HEK293T (cell line): ENCODE results near the gene PTPRZ1.

ENCODE experiments used
- CTCF ChIA-PET: fragments of 350-600 bp; formaldehyde crosslinking; extraction: SDS; loops from one replicate; lab custom pipeline; 2021; ENCODE audit warnings: antibody characterized with exemption, inconsistent platforms; lab: Yijun Ruan, JAX
- POLR2A ChIA-PET: fragments of 350-600 bp; formaldehyde crosslinking; extraction: SDS; loops from one replicate; lab custom pipeline; 2020; ENCODE audit warnings: antibody characterized with exemption, inconsistent platforms; lab: Yijun Ruan, JAX
- DNase-seq: peaks from one replicate; pipeline ENCODE4 v3.0.0; 2012; ENCODE audit warnings: mixed read lengths; ENCODE audit errors: extremely low spot score
- ARNT ChIP-seq: fragments of 450-650 bp; IDR thresholded peaks from 2 replicates; pipeline ENCODE4 v1.6.1; 2017; ENCODE audit warnings: mild to moderate bottlenecking
- BHLHE40 ChIP-seq: fragments of 450-650 bp; IDR thresholded peaks from 2 replicates; pipeline ENCODE4 v1.6.1; 2016; ENCODE audit warnings: mild to moderate bottlenecking, moderate library complexity, borderline replicate concordance
- CTBP1 ChIP-seq: fragments of 450-650 bp; IDR thresholded peaks from 2 replicates; pipeline ENCODE4 v1.6.1; 2016; ENCODE audit warnings: borderline replicate concordance
- ELF4 ChIP-seq: fragments of 450-650 bp; IDR thresholded peaks from 2 replicates; pipeline ENCODE4 v1.6.1; 2017; ENCODE audit warnings: antibody characterized with exemption
- FOXA1 ChIP-seq: fragments of 450-650 bp; IDR thresholded peaks from 2 replicates; pipeline ENCODE4 v1.6.1; 2016; ENCODE audit warnings: mild to moderate bottlenecking
- FOXK2 ChIP-seq: fragments of 450-650 bp; IDR thresholded peaks from 2 replicates; pipeline ENCODE4 v1.6.1; 2016; ENCODE audit warnings: mild to moderate bottlenecking
- FOXM1 ChIP-seq: fragments of 450-650 bp; IDR thresholded peaks from 2 replicates; pipeline ENCODE4 v1.6.1; 2017; ENCODE audit warnings: mild to moderate bottlenecking, borderline replicate concordance
- HDGF ChIP-seq: fragments of 450-650 bp; IDR thresholded peaks from 2 replicates; pipeline ENCODE4 v1.6.1; 2017; ENCODE audit warnings: antibody characterized with exemption, borderline replicate concordance
- L3MBTL2 ChIP-seq: fragments of 450-650 bp; conservative IDR thresholded peaks from 2 replicates; pipeline ENCODE4 v1.6.1; 2016; ENCODE audit warnings: mild to moderate bottlenecking
- LEF1 ChIP-seq: fragments of 450-650 bp; IDR thresholded peaks from 2 replicates; pipeline ENCODE4 v1.6.1; 2017; ENCODE audit warnings: mild to moderate bottlenecking, borderline replicate concordance
- NFRKB ChIP-seq: fragments of 450-650 bp; IDR thresholded peaks from 2 replicates; pipeline ENCODE4 v1.6.1; 2016; ENCODE audit warnings: mild to moderate bottlenecking, moderate library complexity
- PKNOX1 ChIP-seq: fragments of 450-650 bp; IDR thresholded peaks from 2 replicates; pipeline ENCODE4 v1.6.1; 2016
- SP1 ChIP-seq: fragments of 450-650 bp; IDR thresholded peaks from 2 replicates; pipeline ENCODE4 v1.6.1; 2017
- SUZ12 ChIP-seq: fragments of 450-650 bp; IDR thresholded peaks from 2 replicates; pipeline ENCODE4 v1.6.1; 2016; ENCODE audit warnings: mild to moderate bottlenecking
- TARDBP ChIP-seq: fragments of 450-650 bp; IDR thresholded peaks from 2 replicates; pipeline ENCODE4 v1.6.1; 2016
- ZNF384 ChIP-seq: fragments of 450-650 bp; IDR thresholded peaks from 2 replicates; pipeline ENCODE4 v1.6.1; 2016

Gene PTPRZ1

GRCh38 chr7:122040147-122040546 is 167.2 kb downstream of the PTPRZ1 start:
- TF ChIP-seq FOXK2 (no peak), HDGF (no peak), LEF1 (no peak), ZNF384 (no peak), BHLHE40 (no peak), TARDBP (no peak), SUZ12 (no peak), ARNT (no peak)
- POLR2A ChIA-PET: no interaction called here
- CTCF ChIA-PET: no interaction called here
- DNase-seq: no peak

- POLR2A ChIA-PET: no interaction called here
- CTCF ChIA-PET: no interaction called here
- no peak for DNase-seq
- TF ChIP-seq ZNF384: no peak
- TF ChIP-seq SP1: no peak
- no peak for TF ChIP-seq CTBP1
- no peak for TF ChIP-seq BHLHE40
- TF ChIP-seq SUZ12: no peak
- no peak for TF ChIP-seq L3MBTL2
- TF ChIP-seq ARNT: no peak
- TF ChIP-seq FOXM1: no peak
- TF ChIP-seq ELF4: no peak
- no peak for TF ChIP-seq FOXA1
- TF ChIP-seq TARDBP: no peak
- no peak for TF ChIP-seq LEF1
- TF ChIP-seq PKNOX1: no peak
- TF ChIP-seq NFRKB: no peak
- no peak for TF ChIP-seq FOXK2
- no peak for TF ChIP-seq HDGF
Observed at GRCh38 chr7:122046402-122046801, 173.4 kb downstream of the PTPRZ1 start.

- TF ChIP-seq L3MBTL2 (no peak), FOXA1 (no peak), PKNOX1 (no peak), TARDBP (no peak), SP1 (no peak), BHLHE40 (no peak), HDGF (no peak), SUZ12 (no peak), NFRKB (no peak), FOXK2 (no peak), FOXM1 (no peak), ARNT (no peak), LEF1 (no peak)
- ChIA-PET POLR2A (no interaction called here), CTCF (no interaction called here)
- DNase-seq: no peak
Observed at GRCh38 chr7:122054393-122054792, 181.4 kb downstream of the PTPRZ1 start.

GRCh38 chr7:122055073-122055472 is 182.1 kb downstream of the PTPRZ1 start:
- ChIA-PET CTCF (no interaction called here), POLR2A (no interaction called here)
- no peak for DNase-seq
- TF ChIP-seq CTBP1 (no peak), ZNF384 (no peak), FOXK2 (no peak), SUZ12 (no peak), NFRKB (no peak), LEF1 (no peak), L3MBTL2 (no peak), PKNOX1 (no peak), FOXA1 (no peak), TARDBP (no peak), HDGF (no peak)

- CTCF ChIA-PET: no interaction called here
- TF ChIP-seq FOXM1: no peak
- TF ChIP-seq FOXK2: no peak
- no peak for TF ChIP-seq ZNF384
- TF ChIP-seq BHLHE40: no peak
- no peak for TF ChIP-seq TARDBP
- TF ChIP-seq PKNOX1: no peak
- no peak for TF ChIP-seq NFRKB
- no peak for TF ChIP-seq ELF4
- TF ChIP-seq LEF1: no peak
- TF ChIP-seq L3MBTL2: no peak
- TF ChIP-seq HDGF: no peak
- no peak for TF ChIP-seq SUZ12
- POLR2A ChIA-PET: no interaction called here
- DNase-seq: no peak
Observed at GRCh38 chr7:122056977-122057376, 184.0 kb downstream of the PTPRZ1 start.

- POLR2A ChIA-PET: no interaction called here
Observed at GRCh38 chr7:122059542-122059941, 186.6 kb downstream of the PTPRZ1 start.

More at GRCh38 chr7:122059542-122059941, 186.6 kb downstream of the PTPRZ1 start:
- TF ChIP-seq SP1 (no peak), BHLHE40 (no peak), LEF1 (no peak), ARNT (no peak), TARDBP (no peak), L3MBTL2 (no peak), FOXA1 (no peak), FOXM1 (no peak), FOXK2 (no peak), HDGF (no peak), SUZ12 (no peak), ELF4 (no peak), PKNOX1 (no peak), CTBP1 (no peak), NFRKB (no peak), ZNF384 (no peak)
- CTCF ChIA-PET: no interaction called here
- no peak for DNase-seq
